Measurements from ENCODE around the gene RABGAP1L. TPM values are rescaled to one million over a fixed set of nuclear protein-coding genes. Genes with fewer than 3 reads are reported as not detected.

The RABGAP1L gene
- total RNA-seq, 1 experiment from 2014 or later, result 29.3 TPM

DNA sequence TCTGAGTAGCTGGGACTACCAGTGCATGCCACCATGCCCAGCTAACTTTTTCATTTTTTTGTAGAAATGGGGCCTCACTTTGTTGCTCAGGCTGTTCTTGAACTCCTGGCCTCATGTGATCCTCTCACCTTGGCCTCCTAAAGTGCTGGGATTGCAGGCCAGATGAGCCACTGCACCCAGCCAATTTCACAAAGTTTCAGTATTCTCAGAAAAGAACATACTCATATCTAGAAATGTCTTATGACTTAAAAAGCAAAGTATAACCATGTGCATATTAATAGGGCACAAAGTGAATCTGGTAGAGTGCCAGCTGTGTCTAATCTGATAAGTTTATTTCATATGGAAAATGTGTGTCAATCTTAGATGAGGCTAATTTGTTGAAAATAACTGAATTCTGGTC is 752.9 kb downstream of the RABGAP1L start:
- CTCF ChIA-PET, result no interaction called here
- no peak for DNase-seq (ENCODE audit: low read depth, low spot score)
- BruUV-seq (replicated peaks), result no TSS peak

More for the DNA sequence above, 752.9 kb downstream of the RABGAP1L start:
- no peak for ATAC-seq
- Histone ChIP-seq H3K4me2 (ENCODE audit: low read length) (no peak overlapping the region), H3K36me3 (ENCODE audit: control insufficient read depth in 1 of 2, insufficient read depth in 2 of 2, low read length in 2 of 2) (no peaks in the 10 kb centered on the region), H3K79me2 (ENCODE audit: insufficient read depth, low read length) (no peaks in the 10 kb centered on the region), H3K27ac (ENCODE audit: low read depth, low read length) (no peak overlapping the region), H3K9ac (ENCODE audit: low read length) (no peak overlapping the region), H4K20me1 (ENCODE audit: insufficient read depth) (no peaks in the 10 kb centered on the region; the same call in 1 of the 2 replicates), H3K27me3 (ENCODE audit: insufficient read depth, low read length) (no peaks in the 10 kb centered on the region), H3K4me1 (ENCODE audit: control insufficient read depth in 1 of 2, insufficient read depth in 2 of 2, low read length in 2 of 2) (no peaks in the 10 kb centered on the region), H2AFZ (ENCODE audit: low read depth, low read length, poor library complexity, severe bottlenecking) (no peak overlapping the region), H3K4me3 (replicated peaks in 1 of 2; ENCODE audit: low read depth in 1 of 2, low read length in 2 of 2) (no peak overlapping the region), H3K9me3 (ENCODE audit: control insufficient read depth in 1 of 2, insufficient read depth in 1 of 2, low read depth in 1 of 2, low read length in 2 of 2) (no peaks in the 10 kb centered on the region), H3K9me2 (ENCODE audit: insufficient read depth) (no peaks in the 10 kb centered on the region)
- intact Hi-C loops (cut with micrococcal nuclease), result no loop called here
- ChIA-PET RAD21 (ENCODE audit: low non-redundant PET in 1 of 2, low total read pairs in 2 of 2, uncharacterized antibody in 2 of 2, unreplicated experiment in 2 of 2) (no interaction called here), POLR2A (no interaction called here)
- no peak for TF ChIP-seq ELF1 (IDR thresholded peaks at IDR 0.05; ENCODE audit: borderline replicate concordance, low read depth)
- no peak for TF ChIP-seq CBX3 (IDR thresholded peaks at IDR 0.05; ENCODE audit: low read depth)
- no peak for TF ChIP-seq POLR2A (IDR thresholded peaks at IDR 0.05; ENCODE audit: borderline replicate concordance, extremely low read depth, insufficient read depth, insufficient read length)
- TF ChIP-seq, protein P1, sequence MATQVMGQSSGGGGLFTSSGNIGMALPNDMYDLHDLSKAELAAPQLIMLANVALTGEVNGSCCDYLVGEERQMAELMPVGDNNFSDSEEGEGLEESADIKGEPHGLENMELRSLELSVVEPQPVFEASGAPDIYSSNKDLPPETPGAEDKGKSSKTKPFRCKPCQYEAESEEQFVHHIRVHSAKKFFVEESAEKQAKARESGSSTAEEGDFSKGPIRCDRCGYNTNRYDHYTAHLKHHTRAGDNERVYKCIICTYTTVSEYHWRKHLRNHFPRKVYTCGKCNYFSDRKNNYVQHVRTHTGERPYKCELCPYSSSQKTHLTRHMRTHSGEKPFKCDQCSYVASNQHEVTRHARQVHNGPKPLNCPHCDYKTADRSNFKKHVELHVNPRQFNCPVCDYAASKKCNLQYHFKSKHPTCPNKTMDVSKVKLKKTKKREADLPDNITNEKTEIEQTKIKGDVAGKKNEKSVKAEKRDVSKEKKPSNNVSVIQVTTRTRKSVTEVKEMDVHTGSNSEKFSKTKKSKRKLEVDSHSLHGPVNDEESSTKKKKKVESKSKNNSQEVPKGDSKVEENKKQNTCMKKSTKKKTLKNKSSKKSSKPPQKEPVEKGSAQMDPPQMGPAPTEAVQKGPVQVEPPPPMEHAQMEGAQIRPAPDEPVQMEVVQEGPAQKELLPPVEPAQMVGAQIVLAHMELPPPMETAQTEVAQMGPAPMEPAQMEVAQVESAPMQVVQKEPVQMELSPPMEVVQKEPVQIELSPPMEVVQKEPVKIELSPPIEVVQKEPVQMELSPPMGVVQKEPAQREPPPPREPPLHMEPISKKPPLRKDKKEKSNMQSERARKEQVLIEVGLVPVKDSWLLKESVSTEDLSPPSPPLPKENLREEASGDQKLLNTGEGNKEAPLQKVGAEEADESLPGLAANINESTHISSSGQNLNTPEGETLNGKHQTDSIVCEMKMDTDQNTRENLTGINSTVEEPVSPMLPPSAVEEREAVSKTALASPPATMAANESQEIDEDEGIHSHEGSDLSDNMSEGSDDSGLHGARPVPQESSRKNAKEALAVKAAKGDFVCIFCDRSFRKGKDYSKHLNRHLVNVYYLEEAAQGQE (IDR thresholded peaks at IDR 0.05; ENCODE audit: low read depth), result no peak
- TF ChIP-seq YY1 (IDR thresholded peaks at IDR 0.05; ENCODE audit: extremely low read depth, insufficient replicate concordance, low read depth, low read length), result no peak
- TF ChIP-seq ZNF274 (IDR thresholded peaks at IDR 0.05; ENCODE audit: low read depth, low read length), result no peak
- no peak for TF ChIP-seq CEBPB (IDR thresholded peaks at IDR 0.05; ENCODE audit: low read depth)
- TF ChIP-seq SRF (IDR thresholded peaks at IDR 0.05; ENCODE audit: low read depth), result no peak
- no peak for TF ChIP-seq POLR2AphosphoS5 (IDR thresholded peaks at IDR 0.05; ENCODE audit: low read depth, low read length)
- TF ChIP-seq FOSL1 (IDR thresholded peaks at IDR 0.05; ENCODE audit: low read depth), result no peak
- no peak for TF ChIP-seq ZFX (IDR thresholded peaks at IDR 0.05)
- no peak for TF ChIP-seq JUND (IDR thresholded peaks at IDR 0.05)

All from HCT116 (cell line).